ENCODE results near the gene MOV10L1. TPM values are rescaled to one million over a fixed set of nuclear protein-coding genes. Genes with fewer than 3 reads are reported as not detected.

The MOV10L1 gene
- total and polyA plus RNA-seq, 2 donors (not counting 3 experiments of a cell fraction or from before 2014, with no cell fraction given) = 27.6 to 37.6 TPM

GRCh38 chr22:50186761-50187523 lies 97.1 kb downstream of the MOV10L1 start:
- CTCF ChIA-PET = interaction anchor here (0.8 to 1.1 kb wide), 4 partner anchors 9 to 22 kb away, joined by 3 read pairs; no protein-coding TSS in a partner anchor
- Histone ChIP-seq H3K27me3 (ENCODE audit: control insufficient read depth in 2 of 2, insufficient read depth in 2 of 2, low read length in 2 of 2) (no peaks in the 10 kb centered on the region), H3K79me2 (ENCODE audit: control insufficient read depth, insufficient read depth, low read length) (peaks cover 53% of the 10 kb centered on the region), H3K9me3 (replicated peaks; ENCODE audit: control insufficient read depth, insufficient read depth, low read length) (no peaks in the 10 kb centered on the region), H3K27ac (ENCODE audit: insufficient read depth, low read depth, low read length) (no peak overlapping the region), H3K4me3 (replicated peaks in 1 of 3; ENCODE audit: insufficient read depth in 1 of 3, low read depth in 1 of 3, low read length in 3 of 3) (peak overlapping the region; percentile 41 to 77 (median 42)), H3K4me1 (ENCODE audit: control insufficient read depth, extremely low read depth, insufficient read depth, low read length) (peaks cover 40% of the 10 kb centered on the region), H3K9ac (replicated peaks; ENCODE audit: extremely low read depth, insufficient read depth, low read length) (peak overlapping the region; percentile 45), H3K9me1 (replicated peaks; ENCODE audit: control insufficient read depth, extremely low read depth, insufficient read depth, low read length) (no peaks in the 10 kb centered on the region), H3K36me3 (ENCODE audit: control insufficient read depth in 2 of 2, extremely low read depth in 1 of 2, insufficient read depth in 2 of 2, low read length in 2 of 2) (peaks cover 0 to 1% of the 10 kb centered on the region in 2 experiments), H4K20me1 (replicated peaks; ENCODE audit: control insufficient read depth, extremely low read depth, insufficient read depth, low read length) (no peaks in the 10 kb centered on the region), H2AFZ (ENCODE audit: low read depth, low read length) (no peak overlapping the region), H3K4me2 (ENCODE audit: insufficient read depth, low read length) (peak overlapping the region; percentile 51)
- BruUV-seq (replicated peaks) = no TSS peak
- POLR2A ChIA-PET = no interaction called here
- DNase-seq (ENCODE audit: low read depth, low spot score) (no peak), FAIRE-seq (peak; percentile 44)
- TF ChIP-seq POLR2A (IDR thresholded peaks at IDR 0.05; ENCODE audit: low read depth, low read length) (no peak), MYC (IDR thresholded peaks at IDR 0.05; ENCODE audit: low read depth, low read length) (no peak), CTCF (IDR thresholded peaks at IDR 0.05; ENCODE audit: extremely low read depth in 1 of 2, insufficient read depth in 1 of 2, low read depth in 1 of 2, low read length in 2 of 2) (no peak), EZH2 (IDR thresholded peaks at IDR 0.05; ENCODE audit: borderline replicate concordance, low read depth, low read length, severe bottlenecking) (no peak), MAX (IDR thresholded peaks at IDR 0.05; ENCODE audit: insufficient read depth, insufficient read length) (no peak), POLR2AphosphoS5 (IDR thresholded peaks at IDR 0.05; ENCODE audit: insufficient read depth, low read depth, low read length) (no peak), JUN (IDR thresholded peaks at IDR 0.05; ENCODE audit: borderline replicate concordance, insufficient read depth, insufficient read length, low read depth) (no peak), GATA2 (IDR thresholded peaks at IDR 0.05; ENCODE audit: insufficient read depth, insufficient read length, low read depth, low read length) (no peak), FOS (IDR thresholded peaks at IDR 0.05; ENCODE audit: borderline replicate concordance, insufficient read depth, low read length) (no peak)
- dilution Hi-C loops (cut with MboI; ENCODE audit: extremely low pct_ligation_motif_present, low sequenced_read_pairs) (no loop called here), intact Hi-C loops (cut with micrococcal nuclease) (loop anchor here (2.0 kb wide), 1 partner anchor 14 kb away; the partner anchor contains the start of gene SELENOO)

Data from endothelial cell of umbilical vein (primary cell).